GM04503 (cell line): Measurements from ENCODE around the gene FSTL3.
"Not testable (repeated sequence)": the region's sequence is repeated elsewhere in the genome, so short reads cannot be mapped to it uniquely, and the experiment has no call there.

Experiments used
- DNase-seq: peaks from one replicate; pipeline ENCODE4 v3.0.0-alpha.2; 2012; ENCODE audit warnings: low read depth

Gene FSTL3

DNA sequence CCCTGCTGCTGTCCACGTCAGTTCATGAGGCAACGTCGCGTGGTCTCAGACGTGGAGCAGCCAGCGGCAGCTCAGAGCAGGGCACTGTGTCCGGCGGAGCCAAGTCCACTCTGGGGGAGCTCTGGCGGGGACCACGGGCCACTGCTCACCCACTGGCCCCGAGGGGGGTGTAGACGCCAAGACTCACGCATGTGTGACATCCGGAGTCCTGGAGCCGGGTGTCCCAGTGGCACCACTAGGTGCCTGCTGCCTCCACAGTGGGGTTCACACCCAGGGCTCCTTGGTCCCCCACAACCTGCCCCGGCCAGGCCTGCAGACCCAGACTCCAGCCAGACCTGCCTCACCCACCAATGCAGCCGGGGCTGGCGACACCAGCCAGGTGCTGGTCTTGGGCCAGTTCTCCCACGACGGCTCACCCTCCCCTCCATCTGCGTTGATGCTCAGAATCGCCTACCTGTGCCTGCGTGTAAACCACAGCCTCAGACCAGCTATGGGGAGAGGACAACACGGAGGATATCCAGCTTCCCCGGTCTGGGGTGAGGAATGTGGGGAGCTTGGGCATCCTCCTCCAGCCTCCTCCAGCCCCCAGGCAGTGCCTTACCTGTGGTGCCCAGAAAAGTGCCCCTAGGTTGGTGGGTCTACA is 6.6 kb downstream of the FSTL3 start:
- no peak for DNase-seq

DNA sequence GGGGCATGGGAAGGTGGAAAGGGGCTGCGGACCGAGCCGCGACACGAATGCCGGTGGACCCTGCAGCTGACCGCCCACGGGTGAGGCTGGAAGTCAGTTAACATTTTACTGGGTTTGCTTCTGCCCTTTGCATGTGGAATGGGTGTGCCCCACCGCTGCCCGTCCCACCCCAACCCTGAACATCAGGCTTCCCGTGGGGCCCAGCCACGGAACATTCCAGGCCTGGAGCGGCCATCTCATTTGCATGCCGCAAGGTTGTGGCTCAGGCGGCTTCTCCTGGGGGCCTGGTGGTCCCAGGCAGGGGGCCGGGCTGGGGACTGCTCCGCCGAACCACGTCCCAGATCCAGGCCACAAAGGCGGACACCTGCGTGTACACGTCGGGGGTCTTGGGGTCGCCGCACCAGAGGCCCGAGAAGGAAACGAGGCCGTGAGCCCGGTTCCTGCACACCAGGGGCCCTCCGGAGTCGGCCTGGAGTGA is 9.3 kb downstream of the FSTL3 start:
- DNase-seq = no peak

DNA sequence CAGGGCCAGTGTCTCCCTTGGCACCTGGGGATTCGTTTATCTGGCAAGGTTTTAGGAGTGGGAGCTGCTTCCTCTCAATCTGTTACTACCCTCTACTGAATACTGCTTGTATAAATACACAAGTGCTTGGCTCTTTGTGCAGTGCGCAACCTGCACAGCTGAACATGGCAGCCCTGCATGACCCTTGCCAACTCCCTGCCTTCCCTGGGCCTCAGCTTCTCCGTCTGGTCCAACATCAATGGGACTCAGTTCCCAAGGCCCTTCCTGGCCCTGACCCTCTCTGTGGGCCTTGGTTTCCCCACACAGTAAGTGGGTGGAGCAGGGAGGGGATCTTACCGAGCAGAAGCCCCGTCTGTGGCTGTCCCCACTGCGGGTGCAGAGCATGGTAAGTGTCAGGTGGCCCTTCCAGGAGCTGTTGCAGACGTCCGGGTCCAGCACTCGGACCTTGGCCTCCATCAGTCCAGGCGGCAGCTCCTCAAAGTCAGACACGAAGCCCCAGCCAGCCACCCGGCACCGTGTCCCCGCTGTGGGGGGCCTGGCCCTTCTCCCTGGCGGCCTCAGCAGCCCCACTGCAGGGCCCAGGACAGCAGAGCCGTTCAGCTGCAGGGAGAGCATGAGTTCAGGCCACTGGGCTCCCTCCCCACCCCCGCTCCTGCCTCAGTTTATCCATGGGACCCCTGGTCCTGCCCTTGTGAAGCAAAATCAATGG is 10.6 kb downstream of the FSTL3 start:
- no peak for DNase-seq

DNA sequence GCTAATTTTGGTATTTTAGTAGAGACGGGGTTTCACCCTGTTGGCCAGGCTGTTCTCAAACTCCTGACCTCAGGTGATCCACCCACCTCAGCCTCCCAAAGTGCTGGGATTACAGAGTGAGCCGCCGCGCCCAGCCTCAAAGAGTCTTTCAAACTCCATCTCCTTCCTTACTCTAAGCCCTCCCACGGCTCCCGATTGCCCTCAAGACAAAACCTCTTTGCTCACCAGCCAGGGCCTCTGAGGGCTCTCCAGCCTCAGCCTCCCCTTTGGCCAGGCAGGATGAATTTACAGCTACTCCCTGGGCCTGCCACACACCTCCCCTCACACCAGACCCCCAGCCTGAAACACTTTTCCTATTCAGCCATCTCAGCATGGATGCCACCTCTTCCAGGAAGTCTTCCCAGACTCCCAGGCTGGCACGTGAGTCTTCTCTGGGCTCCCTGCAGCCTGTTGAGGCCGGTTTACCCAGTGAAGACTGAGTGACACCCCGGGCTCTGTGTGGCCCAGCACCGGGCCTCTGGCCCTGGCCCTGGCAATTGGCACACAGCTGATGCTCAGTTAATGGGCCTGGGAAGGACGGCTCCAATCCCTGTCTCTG is 11.5 kb downstream of the FSTL3 start:
- no peak for DNase-seq

DNA sequence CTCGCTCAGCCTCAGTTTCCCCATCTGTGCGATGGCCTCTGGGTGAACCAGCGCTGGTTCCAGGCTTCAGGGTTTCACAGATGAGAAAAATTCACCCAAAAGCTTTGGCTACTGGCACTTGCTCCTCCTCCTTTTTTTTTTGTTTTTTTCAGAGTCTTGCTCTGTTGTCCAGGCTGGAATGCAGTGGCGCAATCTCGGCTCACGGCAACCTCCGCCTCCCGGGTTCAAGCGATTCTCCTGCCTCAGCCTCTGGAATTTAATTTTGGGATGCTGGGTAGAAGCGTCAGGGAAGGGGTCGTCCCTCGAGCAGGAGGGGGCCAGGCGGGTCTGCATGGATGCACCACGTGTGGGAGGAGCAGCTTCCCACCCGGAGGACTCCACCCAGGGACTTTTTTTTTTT is 12.0 kb downstream of the FSTL3 start:
- no peak for DNase-seq

DNA sequence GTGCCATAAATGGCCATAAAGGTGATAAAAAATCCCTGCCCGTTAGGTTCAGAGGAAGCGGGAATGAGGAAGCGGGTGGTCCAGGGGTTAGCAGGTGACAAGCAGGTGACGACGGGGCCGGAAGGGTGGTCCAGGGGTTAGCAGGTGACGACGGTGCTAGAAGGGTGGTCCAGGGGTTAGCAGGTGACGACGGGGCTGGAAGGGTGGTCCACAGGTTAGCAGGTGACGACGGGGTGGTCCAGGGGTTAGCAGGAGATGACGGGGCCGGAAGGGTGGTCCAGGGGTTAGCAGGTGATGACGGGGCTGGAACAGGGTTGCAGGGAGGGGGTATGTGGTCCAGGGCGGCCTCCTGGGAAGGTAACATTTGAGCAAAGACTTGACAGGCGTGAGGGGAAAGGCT is 12.8 kb downstream of the FSTL3 start:
- no peak for DNase-seq

DNA sequence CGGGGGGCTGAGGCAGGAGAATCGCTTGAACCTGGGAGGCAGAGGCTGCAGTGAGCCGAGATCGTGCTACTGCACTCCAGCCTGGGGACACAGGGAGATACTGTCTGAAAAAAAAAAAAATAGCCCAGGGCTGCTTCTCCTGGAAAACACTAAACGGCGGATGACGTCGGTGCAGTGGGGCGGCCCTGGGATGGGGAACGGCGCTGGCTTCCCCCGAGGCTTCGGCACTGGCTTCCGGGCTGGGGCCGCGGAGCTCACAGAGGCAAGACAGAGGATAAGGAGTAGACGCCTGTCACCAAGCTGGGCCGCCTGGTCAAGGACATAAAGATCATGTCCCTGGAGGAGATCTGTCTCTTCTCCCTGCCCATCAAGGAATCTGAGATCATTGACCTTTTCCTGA is 14.0 kb downstream of the FSTL3 start:
- DNase-seq = no peak

DNA sequence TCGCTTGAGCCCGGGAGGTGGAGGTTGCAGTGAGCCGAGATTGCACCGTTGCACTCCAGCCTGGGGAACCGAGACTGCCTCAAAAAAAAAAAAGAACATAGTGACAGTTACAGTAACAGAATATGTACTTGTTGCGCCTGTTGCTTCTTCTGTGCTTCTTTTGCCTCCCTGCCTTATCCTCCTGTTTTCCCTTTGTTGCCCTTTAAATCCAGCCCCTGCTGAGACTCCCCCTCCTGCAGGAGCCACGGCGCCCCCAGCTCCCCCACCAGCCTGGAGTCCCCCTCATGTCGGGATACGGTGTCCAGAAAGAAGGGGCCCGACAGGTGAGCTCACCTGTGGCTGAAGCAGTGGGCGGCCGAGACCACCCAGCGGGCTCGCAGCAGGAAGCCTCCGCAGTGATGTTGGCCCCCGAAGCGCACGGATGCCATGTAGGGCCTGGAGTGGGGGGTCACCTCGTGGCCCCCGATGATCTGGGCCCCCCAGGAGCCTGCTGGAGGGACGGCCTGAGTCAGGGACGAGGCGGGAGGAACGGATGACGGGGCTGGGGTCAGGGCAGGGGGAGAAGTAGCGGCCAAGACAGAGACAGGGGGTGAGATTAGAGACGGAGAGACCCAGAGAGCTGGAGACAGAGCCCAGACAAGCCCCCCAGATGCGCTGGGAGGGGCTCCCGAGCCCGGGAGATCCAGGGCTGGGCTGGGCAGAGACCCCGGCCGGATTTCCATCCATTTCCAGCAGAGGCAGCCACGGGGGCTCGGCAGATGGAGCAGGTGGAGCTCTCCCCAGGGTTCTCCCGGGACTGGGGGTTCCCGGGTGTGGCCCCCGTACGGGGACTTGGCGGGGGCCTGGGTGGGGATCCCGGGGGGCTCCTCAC is 18.5 kb downstream of the FSTL3 start:
- DNase-seq = no peak

DNA sequence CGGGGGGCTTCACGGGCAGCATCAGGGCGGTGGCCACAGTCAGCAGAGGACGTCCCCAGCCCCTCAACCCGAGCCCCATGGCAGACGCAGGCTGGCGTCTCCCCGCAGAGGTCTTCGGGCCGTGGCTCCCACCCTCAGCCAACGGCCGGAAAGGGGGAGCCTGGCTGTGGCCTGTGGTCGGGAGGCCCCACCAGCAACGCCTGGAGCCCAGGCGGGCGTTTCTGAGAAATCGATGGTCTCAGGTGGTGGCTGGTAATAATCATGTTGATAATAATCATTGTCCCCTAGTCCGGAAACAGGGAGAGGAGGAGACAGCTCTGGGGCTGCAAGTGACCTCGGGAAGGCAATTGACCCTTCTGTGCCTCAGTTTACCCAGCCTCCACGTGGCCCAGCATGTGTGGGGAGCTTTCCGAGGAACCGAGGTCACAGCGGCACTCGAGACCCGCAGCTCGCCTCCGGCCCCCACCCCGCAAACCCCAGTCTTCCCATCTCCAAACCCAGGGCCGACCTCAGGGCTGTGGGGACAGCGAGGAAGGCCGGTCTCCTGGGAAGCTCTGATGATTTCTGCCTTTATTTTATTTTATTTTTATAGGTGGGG is 19.3 kb downstream of the FSTL3 start, which contains the start of gene PRSS57:
PRSS57 (minus strand) TSS at position 101 of the 598 bp plus-strand sequence; CDS start at position 79, 22 bp downstream.
- no peak for DNase-seq

DNA sequence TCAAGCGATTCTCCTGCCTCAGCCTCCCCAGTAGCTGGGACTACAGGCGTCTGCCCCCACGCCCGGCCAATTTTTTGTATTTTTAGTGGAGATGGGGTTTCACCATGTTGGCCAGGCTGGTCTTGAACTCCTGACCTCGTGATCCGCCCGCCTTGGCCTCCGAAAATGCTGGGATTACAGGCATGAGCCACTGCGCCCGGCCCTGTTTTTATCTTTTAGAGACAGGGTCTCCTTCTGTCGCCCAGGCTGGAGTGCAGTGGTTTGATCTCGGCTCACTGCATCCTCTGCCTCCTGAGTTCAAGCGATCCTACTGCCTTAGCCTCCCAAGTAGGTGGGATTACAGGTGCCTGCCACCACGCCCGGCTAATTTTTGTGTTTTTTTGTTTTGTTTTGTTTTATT is 22.3 kb downstream of the FSTL3 start:
- DNase-seq = not testable (repeated sequence)

DNA sequence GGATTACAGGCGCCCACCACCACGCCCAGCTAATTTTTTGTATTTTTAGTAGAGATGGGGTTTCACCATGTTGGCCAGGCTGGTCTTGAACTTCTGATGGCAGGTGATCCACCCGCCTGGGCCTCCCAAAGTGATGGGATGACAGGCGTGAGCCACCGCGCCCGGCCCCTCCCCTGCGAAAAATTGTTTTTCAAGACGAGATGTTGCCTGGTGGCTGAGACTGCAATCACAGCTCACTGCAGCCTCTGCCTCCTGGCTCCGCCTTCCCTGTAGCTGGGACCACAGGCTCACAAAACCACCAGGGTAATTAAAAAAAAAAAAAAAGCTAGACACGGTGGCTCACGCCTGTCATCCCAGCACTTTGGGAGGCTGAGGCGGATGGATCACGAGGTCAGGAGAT is 23.7 kb downstream of the FSTL3 start:
- not testable (repeated sequence) for DNase-seq

DNA sequence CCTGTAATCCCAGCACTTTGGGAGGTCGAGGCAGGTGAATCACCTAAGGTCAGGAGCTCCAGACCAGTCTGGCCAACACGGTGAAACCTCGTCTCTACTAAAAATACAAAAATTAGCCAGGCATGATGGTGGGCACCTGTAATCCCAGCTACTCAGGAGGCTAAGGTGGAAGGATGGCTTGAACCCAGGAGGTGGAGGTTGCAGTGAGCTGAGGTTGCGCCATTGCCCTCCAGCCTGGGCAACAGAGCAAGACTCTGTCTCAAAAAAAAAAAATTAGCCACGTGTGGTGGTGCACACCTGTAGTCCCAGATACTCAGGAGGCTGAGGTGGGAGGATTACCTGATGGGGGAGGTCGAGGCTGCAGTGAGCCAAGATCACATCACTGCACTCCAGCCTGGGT is 26.7 kb downstream of the FSTL3 start:
- not testable (repeated sequence) for DNase-seq

DNA sequence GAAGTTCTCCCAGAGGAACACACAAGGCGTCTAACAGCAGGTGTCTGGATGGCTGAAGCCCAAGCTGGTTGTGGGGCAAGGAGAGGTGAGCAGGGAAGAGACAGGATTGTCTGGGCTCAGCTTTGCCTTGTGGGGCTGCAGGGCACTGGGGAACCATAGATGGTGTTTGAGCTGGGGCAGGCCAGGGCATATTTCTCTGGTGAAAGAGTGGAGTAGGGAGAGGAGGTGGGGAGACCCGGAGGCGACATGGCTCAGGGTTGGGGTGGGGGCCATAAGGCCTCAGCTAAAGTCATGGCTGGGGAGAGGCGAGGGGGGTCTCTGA is 27.1 kb downstream of the FSTL3 start:
- DNase-seq = no peak

DNA sequence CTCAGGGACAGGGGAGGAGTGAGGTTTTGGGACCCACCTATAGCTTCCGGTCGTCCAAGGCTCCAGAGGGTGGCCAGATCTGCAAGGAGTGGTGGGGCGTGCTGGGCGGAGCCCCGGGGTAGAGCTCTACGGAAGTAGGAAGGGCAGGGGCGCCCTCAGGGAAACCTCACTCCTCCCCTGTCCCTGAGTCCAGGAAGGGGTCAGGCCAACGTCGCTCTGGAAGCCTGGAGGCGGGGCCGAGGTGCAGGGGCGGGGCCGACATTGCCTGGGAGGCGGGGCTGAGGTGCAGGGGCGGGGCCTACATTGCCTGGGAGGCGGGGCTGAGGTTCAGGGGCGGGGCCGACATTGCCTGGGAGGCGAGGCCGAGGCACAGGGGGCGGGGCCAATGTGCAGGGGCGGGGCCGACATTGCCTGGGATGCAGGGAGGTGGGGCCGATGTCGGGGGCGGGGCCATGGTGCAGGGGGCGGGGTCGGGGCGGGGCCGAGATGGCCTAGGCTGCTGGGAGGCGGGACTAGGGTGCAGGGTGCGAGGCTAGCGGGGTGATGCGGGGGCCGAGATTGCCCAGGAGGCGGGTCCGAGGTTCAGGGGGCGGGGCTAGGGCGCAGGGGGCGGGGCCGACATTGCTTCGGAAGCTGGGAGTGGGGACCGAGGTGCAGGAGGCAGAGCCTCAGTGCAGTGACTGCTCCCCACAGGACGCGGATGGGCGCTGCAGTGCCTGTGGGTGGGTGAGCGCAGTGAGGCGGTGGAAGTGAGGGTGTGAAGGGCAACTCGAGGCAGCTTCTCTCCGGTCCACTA is 27.7 kb downstream of the FSTL3 start:
- no peak for DNase-seq

DNA sequence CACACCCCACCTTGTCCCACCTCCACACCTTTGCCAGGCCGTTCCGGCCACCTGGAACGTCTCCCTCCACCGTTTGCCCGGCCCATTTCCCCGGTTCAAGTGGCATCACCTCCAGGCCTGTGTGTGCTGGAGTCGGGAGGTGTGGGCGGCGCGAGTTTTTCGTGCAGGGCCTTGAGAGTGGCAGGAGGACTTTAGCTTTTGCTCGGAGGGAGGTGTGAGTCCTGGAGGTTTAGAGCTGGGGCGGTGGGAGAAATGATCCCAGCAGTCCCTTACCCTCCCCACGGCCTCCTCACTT is 28.2 kb downstream of the FSTL3 start:
- no peak for DNase-seq

DNA sequence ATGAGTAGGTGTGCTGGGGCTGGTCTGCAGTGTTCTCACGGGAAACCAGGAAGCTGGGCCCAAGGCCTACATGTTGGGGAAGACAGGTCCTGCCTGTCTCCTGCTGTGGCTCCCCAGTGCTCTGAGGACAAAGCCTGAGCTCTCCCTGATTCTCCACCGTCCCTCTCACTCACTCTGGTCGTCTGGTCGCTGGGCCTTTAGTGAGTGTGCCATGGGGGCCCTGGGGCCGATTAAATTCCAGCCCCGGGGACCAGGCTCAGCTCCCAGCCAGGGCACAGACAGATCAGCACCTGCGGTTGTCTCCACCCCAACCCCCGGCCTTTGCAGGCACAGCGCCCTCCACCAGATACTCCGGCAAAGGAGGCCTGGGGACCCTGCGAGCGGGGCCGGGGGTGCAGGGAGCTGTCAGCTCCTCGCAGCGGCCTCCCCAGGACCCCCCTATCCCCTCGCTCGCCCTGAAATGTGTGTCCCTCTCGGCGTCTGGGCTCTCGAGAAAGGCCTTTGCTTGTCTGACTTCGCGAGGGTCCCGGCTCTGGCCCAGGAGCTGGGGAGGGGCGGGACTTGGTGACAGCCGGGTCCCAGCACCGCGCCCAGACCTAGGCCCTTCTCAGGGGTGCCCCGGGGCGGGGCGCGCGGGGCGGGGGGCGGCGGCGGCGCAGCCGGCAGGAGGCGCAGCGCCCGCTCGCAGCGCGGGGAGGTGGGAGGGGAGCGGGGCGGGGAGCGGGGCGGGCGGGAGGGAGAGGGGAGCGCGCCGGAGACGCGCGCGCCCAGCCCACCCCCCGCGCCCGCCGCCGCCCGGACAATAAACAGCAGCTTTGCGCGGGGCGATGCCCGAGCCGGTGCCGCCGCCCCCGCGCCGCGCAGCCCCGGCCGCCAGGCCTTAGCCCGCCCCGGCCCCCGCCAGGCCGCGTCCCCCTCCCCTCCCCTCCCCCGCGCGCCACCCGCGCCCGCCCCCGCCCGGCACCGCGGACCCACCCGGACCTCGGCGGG is 32.3 kb downstream of the FSTL3 start, which contains the start of gene PALM:
PALM (plus strand) TSS at position 782 of the 990 bp plus-strand sequence. CDS start 212 bp downstream, outside the sequence.
- DNase-seq = no peak

DNA sequence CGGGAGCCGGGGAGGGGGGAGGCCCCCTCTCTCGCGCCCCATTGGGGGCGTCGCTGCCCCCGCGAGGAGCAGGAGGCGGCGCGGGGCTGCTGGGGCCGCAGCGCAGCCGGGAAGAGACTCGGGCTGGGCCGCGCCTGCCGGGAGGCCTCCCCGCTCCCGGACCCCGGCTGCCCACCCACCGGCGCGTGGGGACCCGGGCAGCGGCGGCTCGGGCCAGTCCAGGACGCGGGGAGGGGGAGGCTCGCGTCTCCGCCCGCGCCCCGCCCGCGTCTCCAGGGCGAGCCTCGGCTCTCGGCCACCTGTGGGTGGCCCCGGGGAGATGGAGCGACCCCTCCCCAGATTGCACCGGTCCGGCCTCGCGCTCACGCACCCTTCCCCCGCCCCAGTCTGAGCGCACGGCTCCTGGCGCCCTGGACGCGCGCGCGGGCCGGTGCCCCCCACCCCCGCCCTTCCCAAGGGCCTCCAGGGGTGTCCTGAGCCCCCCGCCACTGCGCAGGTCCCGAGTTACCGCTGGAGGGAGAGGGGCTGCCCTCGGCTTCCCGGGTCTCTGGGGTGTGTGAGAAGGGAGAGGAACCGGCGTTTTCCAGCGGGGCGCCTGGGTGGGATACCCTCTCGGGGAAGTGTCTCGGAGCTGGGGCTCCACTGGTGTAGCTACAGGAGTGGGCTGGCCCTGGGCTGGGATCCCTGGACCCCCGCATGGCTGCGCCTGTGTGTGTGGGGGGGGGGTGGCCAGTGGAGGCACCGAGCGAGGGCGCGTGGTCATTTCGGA is 33.2 kb downstream of the FSTL3 start:
- DNase-seq = no peak

DNA sequence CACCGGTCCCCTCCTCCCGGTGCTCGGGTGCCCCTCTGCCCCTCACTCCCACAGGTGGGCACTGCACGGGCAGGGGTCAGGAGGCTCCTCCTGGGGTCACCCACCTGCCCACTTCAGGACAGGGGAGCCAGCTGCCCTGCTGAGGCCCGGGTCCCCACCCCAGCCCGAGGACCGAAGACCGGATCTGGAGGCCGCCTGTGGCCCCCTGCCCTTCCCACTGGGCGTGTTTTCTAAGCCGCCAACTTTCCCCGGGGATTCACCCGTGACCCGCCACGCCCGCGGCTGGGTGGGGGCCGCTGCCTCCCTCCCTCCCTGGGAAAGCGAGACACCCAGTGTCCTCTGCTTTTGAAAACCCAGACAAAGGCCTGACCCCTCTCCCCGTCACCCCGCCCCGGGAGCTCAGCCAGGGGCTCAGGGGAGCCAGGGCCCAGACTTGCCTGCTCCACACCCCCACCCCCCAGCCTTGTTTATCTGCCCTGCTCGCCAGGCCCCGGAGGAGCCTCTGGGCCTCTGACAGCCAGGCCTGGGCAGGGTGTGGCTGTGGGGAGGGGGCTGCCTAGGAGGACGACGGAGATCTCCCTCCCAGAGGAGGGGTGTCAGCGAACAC is 33.9 kb downstream of the FSTL3 start:
- DNase-seq = no peak

DNA sequence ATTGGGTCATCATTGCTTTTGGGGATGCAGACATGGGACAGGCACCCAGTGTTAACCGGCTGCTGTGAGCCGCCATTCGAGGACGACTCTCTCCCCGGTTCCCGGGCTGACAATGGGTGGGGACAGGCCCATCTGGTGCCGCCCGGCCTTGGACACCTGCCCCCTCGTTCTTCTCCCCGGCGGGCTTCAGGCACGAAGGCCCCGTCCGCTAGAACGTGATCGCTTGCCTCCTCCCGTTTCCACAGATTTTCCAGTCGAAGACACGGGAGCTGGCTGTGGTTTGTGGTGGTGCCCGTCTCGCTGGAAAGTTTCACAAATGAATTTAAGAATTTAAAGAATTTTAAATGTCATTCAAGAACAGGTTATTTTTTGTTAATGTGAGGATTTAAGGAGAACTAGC is 34.6 kb downstream of the FSTL3 start:
- DNase-seq = no peak
